ENCODE measurements around the gene TRIB2. TPM values are rescaled to one million over a fixed set of nuclear protein-coding genes. Genes with fewer than 3 reads are reported as not detected.

The TRIB2 gene
- polyA plus RNA-seq, 1 of the 3 experiments (the other 2 are of a cell fraction): 27.5 TPM

DNA sequence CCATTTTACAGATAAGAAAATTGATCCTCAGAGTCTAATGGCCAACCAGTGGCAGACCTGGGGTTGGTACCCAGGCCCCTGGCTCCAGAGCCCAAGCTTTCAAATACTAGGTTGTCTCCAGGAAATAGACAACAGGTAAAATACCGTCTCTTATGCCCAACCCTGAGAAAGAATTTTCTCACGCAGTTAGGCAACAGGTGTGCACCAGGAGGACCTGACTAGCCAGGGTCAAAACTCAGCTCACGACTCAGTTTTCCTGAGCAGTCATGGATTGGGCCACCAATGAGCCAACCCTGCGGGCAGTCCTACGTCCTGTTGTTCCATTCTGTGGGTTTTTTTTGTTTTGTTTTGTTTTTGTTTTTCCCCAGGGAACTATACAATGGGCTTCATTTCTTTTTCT, 13.5 kb downstream of the TRIB2 start:
- H3K4me2 ChIP-seq: no peak overlapping the region
- CTCF ChIA-PET: interaction anchor here (1.1 to 3.4 kb wide), 4 partner anchors 7 to 277 kb away, joined by 3 to 13 read pairs (median 12); no protein-coding TSS in a partner anchor

GRCh38 chr2:12731701-12732280, 15.1 kb downstream of the TRIB2 start:
- 88% methylated on average over 16 of the region's 16 CpGs for WGBS (ENCODE audit: low lambda C conversion rate)
- peaks cover 75 to 77% of the 10 kb centered on the region in 2 experiments for H3K36me3 ChIP-seq (replicated peaks in 1 of 2; ENCODE audit: control insufficient read depth in 1 of 2, insufficient read depth in 2 of 2, low read length in 1 of 2)
- no peaks in the 10 kb centered on the region for H3K9me3 ChIP-seq
- no peak overlapping the region for H3K9ac ChIP-seq
- POLR2A ChIA-PET: no interaction called here
- peaks cover 99% of the 10 kb centered on the region for H3K79me2 ChIP-seq (ENCODE audit: insufficient read depth)
- H3K27me3 ChIP-seq (ENCODE audit: insufficient read depth): no peaks in the 10 kb centered on the region
- no peak for TF ChIP-seq TEAD4 (IDR thresholded peaks at IDR 0.05; ENCODE audit: borderline replicate concordance, insufficient read depth)
- TF ChIP-seq EZH2phosphoT487 (IDR thresholded peaks at IDR 0.05; ENCODE audit: borderline replicate concordance, low read depth): no peak
- TF ChIP-seq EP300 (IDR thresholded peaks at IDR 0.05; ENCODE audit: borderline replicate concordance in 1 of 2, low read depth in 1 of 2, low read length in 1 of 2): no peak
- no peaks in the 10 kb centered on the region for H3F3A ChIP-seq (replicated peaks; ENCODE audit: insufficient read depth)
- peaks cover 100% of the 10 kb centered on the region for H4K20me1 ChIP-seq (ENCODE audit: insufficient read depth)
- peaks cover 0 to 3% of the 10 kb centered on the region in 2 experiments; a peak in 1 of 4 replicates for H3K4me1 ChIP-seq (ENCODE audit: control insufficient read depth in 1 of 2, insufficient read depth in 2 of 2, low read depth in 1 of 2, low read length in 1 of 2)
- no peak for DNase-seq
- H2AFZ ChIP-seq (ENCODE audit: low read depth): no peak overlapping the region
- H3K27ac ChIP-seq (ENCODE audit: low read depth in 2 of 2, low read length in 1 of 2): no peak overlapping the region
- no peak overlapping the region for H3K4me2 ChIP-seq
- H3K9me2 ChIP-seq: no peaks in the 10 kb centered on the region
- CTCF ChIA-PET: interaction anchor here (2.0 to 2.7 kb wide), 3 partner anchors 15 to 275 kb away, joined by 7 to 12 read pairs (median 11); partner anchors contain the start of gene TRIB2
- H3K4me3 ChIP-seq (ENCODE audit: low read depth in 2 of 2, low read length in 1 of 2): no peak overlapping the region

More for the DNA sequence above, 13.5 kb downstream of the TRIB2 start:
- WGBS (ENCODE audit: low lambda C conversion rate): 74% methylated on average over 5 of the region's 5 CpGs
- H2AFZ ChIP-seq (ENCODE audit: low read depth): no peak overlapping the region
- POLR2A ChIA-PET: interaction anchor here (0.9 to 1.6 kb wide), 2 partner anchors 9 to 277 kb away, joined by 4 to 6 read pairs; no protein-coding TSS in a partner anchor
- H3K9ac ChIP-seq: no peak overlapping the region
- H3K4me1 ChIP-seq (ENCODE audit: control insufficient read depth in 1 of 2, insufficient read depth in 2 of 2, low read depth in 1 of 2, low read length in 1 of 2): peaks cover 0 to 5% of the 10 kb centered on the region in 2 experiments; a peak in 1 of 4 replicates
- no peak overlapping the region for H3K4me3 ChIP-seq (ENCODE audit: low read depth in 2 of 2, low read length in 1 of 2)
- no peaks in the 10 kb centered on the region for H3K9me3 ChIP-seq
- H3K9me2 ChIP-seq: no peaks in the 10 kb centered on the region
- H3K79me2 ChIP-seq (ENCODE audit: insufficient read depth): peaks cover 100% of the 10 kb centered on the region
- H4K20me1 ChIP-seq (ENCODE audit: insufficient read depth): peaks cover 100% of the 10 kb centered on the region
- no peak for TF ChIP-seq EZH2phosphoT487 (IDR thresholded peaks at IDR 0.05; ENCODE audit: borderline replicate concordance, low read depth)
- TF ChIP-seq YY1 (IDR thresholded peaks at IDR 0.05; ENCODE audit: low read depth): no peak
- TF ChIP-seq RCOR1 (IDR thresholded peaks at IDR 0.05; ENCODE audit: low read length): no peak
- TF ChIP-seq, protein P1, sequence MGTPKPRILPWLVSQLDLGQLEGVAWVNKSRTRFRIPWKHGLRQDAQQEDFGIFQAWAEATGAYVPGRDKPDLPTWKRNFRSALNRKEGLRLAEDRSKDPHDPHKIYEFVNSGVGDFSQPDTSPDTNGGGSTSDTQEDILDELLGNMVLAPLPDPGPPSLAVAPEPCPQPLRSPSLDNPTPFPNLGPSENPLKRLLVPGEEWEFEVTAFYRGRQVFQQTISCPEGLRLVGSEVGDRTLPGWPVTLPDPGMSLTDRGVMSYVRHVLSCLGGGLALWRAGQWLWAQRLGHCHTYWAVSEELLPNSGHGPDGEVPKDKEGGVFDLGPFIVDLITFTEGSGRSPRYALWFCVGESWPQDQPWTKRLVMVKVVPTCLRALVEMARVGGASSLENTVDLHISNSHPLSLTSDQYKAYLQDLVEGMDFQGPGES (IDR thresholded peaks at IDR 0.05; ENCODE audit: low read depth, low read length): no peak
- TF ChIP-seq, protein P2, sequence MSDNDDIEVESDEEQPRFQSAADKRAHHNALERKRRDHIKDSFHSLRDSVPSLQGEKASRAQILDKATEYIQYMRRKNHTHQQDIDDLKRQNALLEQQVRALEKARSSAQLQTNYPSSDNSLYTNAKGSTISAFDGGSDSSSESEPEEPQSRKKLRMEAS (IDR thresholded peaks at IDR 0.05; ENCODE audit: low read depth): no peak
- no peak for TF ChIP-seq SMC3 (IDR thresholded peaks at IDR 0.05; ENCODE audit: low read depth, low read length)
- no peak for TF ChIP-seq ZBTB33 (IDR thresholded peaks at IDR 0.05; ENCODE audit: borderline replicate concordance, low read depth)
- TF ChIP-seq MEF2A (IDR thresholded peaks at IDR 0.05; ENCODE audit: borderline replicate concordance, low read depth): no peak
- no peak for DNase-seq
- H3K36me3 ChIP-seq (replicated peaks in 1 of 2; ENCODE audit: control insufficient read depth in 1 of 2, insufficient read depth in 2 of 2, low read length in 1 of 2): peaks cover 78 to 84% of the 10 kb centered on the region in 2 experiments
- H3K27me3 ChIP-seq (ENCODE audit: insufficient read depth): no peaks in the 10 kb centered on the region
- no peak overlapping the region for H3K27ac ChIP-seq (ENCODE audit: low read depth in 2 of 2, low read length in 1 of 2)
- no peaks in the 10 kb centered on the region for H3F3A ChIP-seq (replicated peaks; ENCODE audit: insufficient read depth)
